Fibroblast of villous mesenchyme (primary cell): ENCODE measurements around the gene UGT1A6. TPM values are rescaled to one million over a fixed set of nuclear protein-coding genes. Genes with fewer than 3 reads are reported as not detected.
A peak's percentile ranks its signal among the peaks of the same experiment; 100 is the strongest.

Experiments used
- DNase-seq: peaks from one replicate; pipeline ENCODE4 v3.0.0-alpha.2; 2010; ENCODE audit warnings: low read depth
- H3K4me3 ChIP-seq: 2 replicates; pipeline ENCODE4 v1.5.1; 2011; ENCODE audit warnings: low read depth, mild to moderate bottlenecking, low read length
- CTCF ChIP-seq: IDR thresholded peaks from 2 replicates; pipeline ENCODE4 v1.5.1; 2012; ENCODE audit warnings: low read depth, mild to moderate bottlenecking, low read length; ENCODE audit not compliant: insufficient read depth
- total RNA-seq: library from RNA; depleted of rRNA; stranded (reverse); fragments of >200 nt; gene quantifications from 2 replicates; pipeline ENCODE4 v1.2.3, GENCODE V29; 2012

UGT1A6 gene
- total RNA-seq, 1 donor = not detected

DNA sequence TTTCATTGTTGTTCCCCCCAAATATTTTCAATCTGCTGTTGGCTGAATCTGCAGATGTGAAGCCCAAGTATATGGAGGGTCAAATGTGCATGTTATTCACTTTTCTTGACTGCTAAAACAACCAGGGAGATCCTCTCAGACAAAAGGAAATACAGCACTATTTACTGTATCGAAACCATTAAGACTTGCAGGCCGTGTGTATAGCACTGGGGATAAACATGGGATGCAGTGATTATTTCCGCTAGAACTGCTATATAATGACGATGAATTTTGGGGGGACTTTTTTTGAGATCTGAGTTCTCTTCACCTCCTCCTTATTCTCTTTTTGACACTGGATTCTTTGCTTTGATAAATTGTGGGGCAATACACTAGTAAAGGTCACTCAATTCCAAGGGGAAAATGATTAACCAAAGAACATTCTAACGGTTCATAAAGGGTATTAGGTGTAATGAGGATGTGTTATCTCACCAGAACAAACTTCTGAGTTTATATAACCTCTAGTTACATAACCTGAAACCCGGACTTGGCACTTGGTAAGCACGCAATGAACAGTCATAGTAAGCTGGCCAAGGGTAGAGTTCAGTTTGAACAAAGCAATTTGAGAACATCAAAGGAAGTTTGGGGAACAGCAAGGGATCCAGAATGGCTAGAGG is 63.9 kb downstream of the UGT1A6 start:
- no peak for DNase-seq
- no peak for TF ChIP-seq CTCF
- no peak overlapping the region for H3K4me3 ChIP-seq

DNA sequence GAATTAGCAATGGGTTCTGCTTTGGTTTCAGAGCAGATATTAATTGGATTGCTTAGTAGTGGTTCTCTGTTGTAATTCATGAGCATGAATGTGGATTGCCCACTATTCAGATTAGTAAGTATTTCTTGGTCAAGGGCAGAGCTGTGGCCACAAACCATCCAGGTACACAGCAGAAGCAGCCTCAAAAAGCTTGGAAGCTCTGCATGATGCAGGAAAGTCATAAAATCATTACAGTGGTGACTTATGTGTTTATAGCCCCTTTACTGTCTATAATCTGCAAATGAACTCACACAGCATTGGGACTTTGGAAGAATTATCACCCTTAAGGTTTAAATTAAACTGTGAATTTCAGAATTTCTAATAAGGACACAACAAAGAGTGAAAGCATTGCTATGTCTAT is 65.5 kb downstream of the UGT1A6 start:
- H3K4me3 ChIP-seq = no peak overlapping the region
- TF ChIP-seq CTCF = no peak
- no peak for DNase-seq

GRCh38 chr2:233758849-233759248 is 66.2 kb downstream of the UGT1A6 start:
- no peak overlapping the region for H3K4me3 ChIP-seq
- no peak for TF ChIP-seq CTCF
- no peak for DNase-seq

GRCh38 chr2:233760043-233760442 is 67.4 kb downstream of the UGT1A6 start, which contains the start of gene UGT1A1:
UGT1A1 (plus strand) TSS chr2:233760270; CDS start chr2:233760288, 18 bp downstream.
- H3K4me3 ChIP-seq = no peak within 1 kb of the TSS
- no peak for TF ChIP-seq CTCF
- no peak for DNase-seq

- H3K4me3 ChIP-seq = no peak overlapping the region
- DNase-seq = peak; percentile 58
- no peak for TF ChIP-seq CTCF
Measured at GRCh38 chr2:233761040-233761769, 68.5 kb downstream of the UGT1A6 start.

- H3K4me3 ChIP-seq = no peak overlapping the region
- TF ChIP-seq CTCF = no peak
- peak; percentile 66 for DNase-seq
Measured at GRCh38 chr2:233764264-233764663, 71.6 kb downstream of the UGT1A6 start.
